Right lobe of liver (tissue), 6 donors: Measurements from ENCODE around the gene GMIP. TPM values are rescaled to one million over a fixed set of nuclear protein-coding genes. Genes with fewer than 3 reads are reported as not detected.

Source experiments
- ATAC-seq, 4 donors: fragments of 200-7000 bp; cut with Tn5 transposase; one replicate each; pipeline ENCODE4 v1.9.1; 2020; ENCODE audit warnings: mild to moderate bottlenecking in 4 of 4, moderate library complexity in 4 of 4
- DNase-seq, 3 donors: peaks; one replicate each; pipeline ENCODE4 v3.0.0-alpha.2; 2020
- H3K27ac ChIP-seq, 3 donors: fragments of 200-600 bp; one replicate each; pipeline ENCODE4 v1.8.0; 2022
- H3K27me3 ChIP-seq, 2 donors: fragments of 200-600 bp; one replicate each; pipeline ENCODE4 v1.8.0; 2022
- H3K36me3 ChIP-seq, 4 donors: fragments of 200-600 bp; sonication (generic) in 1 of 4; one replicate each; pipeline versions ENCODE4 v1.5.1 to v1.8.0; 2017 to 2022; ENCODE audit warnings: control low read depth in 1 of 4
- H3K4me1 ChIP-seq, 4 donors: fragments of 200-600 bp; sonication (generic) in 1 of 4; one replicate each; pipeline versions ENCODE4 v1.5.1 to v1.8.0; 2017 to 2022; ENCODE audit warnings: control low read depth in 1 of 4
- H3K4me3 ChIP-seq, 3 donors: fragments of 200-600 bp; one replicate each; pipeline ENCODE4 v1.8.0; 2022
- H3K9me3 ChIP-seq, 4 donors: fragments of 200-600 bp; sonication (generic) in 1 of 4; one replicate each; pipeline versions ENCODE4 v1.5.1 to v1.8.0; 2017 to 2022; ENCODE audit warnings: control low read depth in 1 of 4
- CTCF ChIP-seq, 4 donors: fragments of 200-600 bp in 3 of 4; fragments of 450-650 bp in 1 of 4; IDR thresholded peaks; one replicate each; pipeline versions ENCODE4 v1.5.1 to v1.8.0; 2016 to 2022; ENCODE audit warnings: antibody characterized with exemption in 4 of 4, mild to moderate bottlenecking in 2 of 4
- POLR2A ChIP-seq: fragments of 450-650 bp; IDR thresholded peaks from one replicate; pipeline ENCODE4 v1.6.1; 2017; ENCODE audit warnings: antibody characterized with exemption, mild to moderate bottlenecking
- WGBS: methylation state at CpG from one replicate; pipeline ENCODE4 v1.1.6; 2018; ENCODE audit warnings: low coverage, low lambda C conversion rate; ENCODE audit not compliant: insufficient coverage; ENCODE audit errors: missing lambda C conversion rate; 5-methylcytosine and 5-hydroxymethylcytosine counted together
- intact Hi-C, 2 donors: fragments of 100-400 bp; cut with DNase I; formaldehyde crosslinking; loops; one replicate each; pipeline versions ENCODE4 v1.11.2 to v1.14.1; 2022
- total RNA-seq, 6 experiments: library from RNA; depleted of rRNA in 2 of 6; stranded (reverse); fragments of >200 nt in 2 of 6; fragmentation: NEBNext Ultra II Directional in 3 of 6; extraction: Animal tissue kit (Norgen Biotek cat#: 25700) in 3 of 6; gene quantifications; one replicate each; pipeline versions ENCODE4 v1.1.0 to v1.2.4, GENCODE V29; 2016 to 2023
- donor health status: DM: no; HTN: yes; CAD: no.
- donor health status: DM: no; HTN: no; CAD: no.
- donor health status: DM: no; HTN: no; CAD: no.
- donor health status: DM: no; HTN: yes; CAD: no.
- donor health status: DM: no; HTN: yes; CAD: no.

Gene GMIP
- total RNA-seq, 6 experiments from 2014 or later = 3.5 to 8.0 (median 4.4) TPM

GRCh38 chr19:19652482-19653295 is 9.2 kb upstream of the GMIP start:
- TF ChIP-seq CTCF (IDR thresholded peaks at IDR 0.05) (no peak), POLR2A (no peak)
- no peaks in the 10 kb centered on the region for H3K27me3 ChIP-seq
- no peaks in the 10 kb centered on the region for H3K9me3 ChIP-seq
- H3K4me1 ChIP-seq = no peaks in the 10 kb centered on the region
- DNase-seq (no peak), ATAC-seq (no peak)
- intact Hi-C loops = no loop called here
- H3K36me3 ChIP-seq = peaks cover 4 to 80% (median 34%) of the 10 kb centered on the region in 4 donors
- no peak overlapping the region for H3K27ac ChIP-seq
- 78% methylated on average over 4 of the region's 24 CpGs for WGBS
- no peak overlapping the region for H3K4me3 ChIP-seq

GRCh38 chr19:19651076-19651475 is 7.6 kb upstream of the GMIP start:
- intact Hi-C loops = no loop called here
- TF ChIP-seq POLR2A (no peak), CTCF (IDR thresholded peaks at IDR 0.05) (no peak)
- Histone ChIP-seq H3K4me3 (no peak overlapping the region), H3K27ac (no peak overlapping the region), H3K36me3 (peaks cover 4 to 81% (median 37%) of the 10 kb centered on the region in 4 donors), H3K27me3 (no peaks in the 10 kb centered on the region), H3K4me1 (no peaks in the 10 kb centered on the region), H3K9me3 (no peaks in the 10 kb centered on the region)
- ATAC-seq = no peak
- 56% methylated on average over 7 of the region's 13 CpGs for WGBS
- no peak for DNase-seq

GRCh38 chr19:19650331-19650730 is 6.9 kb upstream of the GMIP start:
- 100% methylated on average over 2 of the region's 9 CpGs for WGBS
- DNase-seq = no peak

GRCh38 chr19:19649580-19649995 is 6.1 kb upstream of the GMIP start:
- no peak overlapping the region for H3K4me3 ChIP-seq
- intact Hi-C loops = loop anchor here (5.0 kb wide), 1 partner anchor 117 kb away; no protein-coding TSS in a partner anchor
- no peaks in the 10 kb centered on the region for H3K4me1 ChIP-seq
- H3K27me3 ChIP-seq = no peaks in the 10 kb centered on the region
- no peak overlapping the region for H3K27ac ChIP-seq
- no peak for DNase-seq
- no peak for TF ChIP-seq POLR2A
- no peak for TF ChIP-seq CTCF (IDR thresholded peaks at IDR 0.05)
- no CpG with 5 or more reads among the region's 22 CpGs for WGBS
- peaks cover 0 to 79% (median 31%) of the 10 kb centered on the region in 4 donors for H3K36me3 ChIP-seq
- no peak for ATAC-seq
- H3K9me3 ChIP-seq = no peaks in the 10 kb centered on the region

More at GRCh38 chr19:19650331-19650730, 6.9 kb upstream of the GMIP start:
- H3K27me3 ChIP-seq = no peaks in the 10 kb centered on the region
- no peak overlapping the region for H3K27ac ChIP-seq
- no peak for ATAC-seq
- H3K36me3 ChIP-seq = peaks cover 3 to 81% (median 36%) of the 10 kb centered on the region in 4 donors
- H3K4me1 ChIP-seq = no peaks in the 10 kb centered on the region
- H3K4me3 ChIP-seq = no peak overlapping the region
- TF ChIP-seq POLR2A (no peak), CTCF (IDR thresholded peaks at IDR 0.05) (no peak)
- intact Hi-C loops = no loop called here
- H3K9me3 ChIP-seq = no peaks in the 10 kb centered on the region
